H1 (cell line): Measurements from ENCODE around the gene SMYD1. TPM values are rescaled to one million over a fixed set of nuclear protein-coding genes. Genes with fewer than 3 reads are reported as not detected.

Source experiments
- polyA plus RNA-seq, 7 experiments: library from polyadenylated mRNA; depleted of rRNA in 3 of 7; stranded (reverse) in 5 of 7; unstranded in 2 of 7; fragments of >200 nt in 5 of 7; fragments of 200-250 nt in 2 of 7; gene quantifications; 1 replicate in 5 of 7; 2 replicates in 1 of 7; 4 replicates in 1 of 7; pipeline versions ENCODE4 v1.2.1 to v1.2.3, GENCODE V29; 2011 to 2013; ENCODE audit warnings: missing spikeins in 2 of 7, mixed read lengths in 2 of 7
- total RNA-seq: library from RNA; stranded (reverse); fragmentation: NEBNext Ultra II Directional; extraction: Animal tissue kit (Norgen Biotek cat#: 25700); gene quantifications from 2 replicates; pipeline ENCODE4 v1.2.1, GENCODE V29; 2021
- TF ChIP-seq, protein P1 (sequence below): fragments of 300-600 bp; sonication (generic); IDR thresholded peaks from 2 replicates; pipeline ENCODE4 v1.7.1; 2012; ENCODE audit warnings: low read length, moderate library complexity, mild to moderate bottlenecking, inconsistent platforms; ENCODE audit not compliant: insufficient replicate concordance

The SMYD1 gene
- total and polyA plus RNA-seq, 2 of the 8 experiments (the other 6 are each of a cell fraction or from before 2014, with no cell fraction given): 0.06 TPM; not detected in 1

DNA sequence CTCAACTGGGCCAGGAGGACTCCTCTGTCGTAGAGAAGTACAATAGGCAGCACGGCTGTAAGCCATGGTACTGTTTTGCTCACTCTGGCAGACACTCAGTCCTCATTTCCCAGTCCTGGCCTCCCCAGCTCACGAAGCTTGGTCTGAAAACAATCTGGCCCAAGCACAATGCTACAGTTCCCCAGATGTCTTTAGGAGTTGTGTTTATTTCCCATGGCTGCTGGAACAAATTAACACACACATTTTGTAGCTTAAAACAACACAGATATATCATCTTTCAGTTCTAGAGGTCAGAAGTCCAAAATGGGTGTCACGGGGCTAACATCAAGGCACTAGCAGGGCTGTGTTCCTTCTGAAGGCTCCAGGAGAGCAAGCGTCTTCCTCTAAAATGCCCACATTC lies 47.3 kb downstream of the SMYD1 start (continued):
- TF ChIP-seq, protein P1, sequence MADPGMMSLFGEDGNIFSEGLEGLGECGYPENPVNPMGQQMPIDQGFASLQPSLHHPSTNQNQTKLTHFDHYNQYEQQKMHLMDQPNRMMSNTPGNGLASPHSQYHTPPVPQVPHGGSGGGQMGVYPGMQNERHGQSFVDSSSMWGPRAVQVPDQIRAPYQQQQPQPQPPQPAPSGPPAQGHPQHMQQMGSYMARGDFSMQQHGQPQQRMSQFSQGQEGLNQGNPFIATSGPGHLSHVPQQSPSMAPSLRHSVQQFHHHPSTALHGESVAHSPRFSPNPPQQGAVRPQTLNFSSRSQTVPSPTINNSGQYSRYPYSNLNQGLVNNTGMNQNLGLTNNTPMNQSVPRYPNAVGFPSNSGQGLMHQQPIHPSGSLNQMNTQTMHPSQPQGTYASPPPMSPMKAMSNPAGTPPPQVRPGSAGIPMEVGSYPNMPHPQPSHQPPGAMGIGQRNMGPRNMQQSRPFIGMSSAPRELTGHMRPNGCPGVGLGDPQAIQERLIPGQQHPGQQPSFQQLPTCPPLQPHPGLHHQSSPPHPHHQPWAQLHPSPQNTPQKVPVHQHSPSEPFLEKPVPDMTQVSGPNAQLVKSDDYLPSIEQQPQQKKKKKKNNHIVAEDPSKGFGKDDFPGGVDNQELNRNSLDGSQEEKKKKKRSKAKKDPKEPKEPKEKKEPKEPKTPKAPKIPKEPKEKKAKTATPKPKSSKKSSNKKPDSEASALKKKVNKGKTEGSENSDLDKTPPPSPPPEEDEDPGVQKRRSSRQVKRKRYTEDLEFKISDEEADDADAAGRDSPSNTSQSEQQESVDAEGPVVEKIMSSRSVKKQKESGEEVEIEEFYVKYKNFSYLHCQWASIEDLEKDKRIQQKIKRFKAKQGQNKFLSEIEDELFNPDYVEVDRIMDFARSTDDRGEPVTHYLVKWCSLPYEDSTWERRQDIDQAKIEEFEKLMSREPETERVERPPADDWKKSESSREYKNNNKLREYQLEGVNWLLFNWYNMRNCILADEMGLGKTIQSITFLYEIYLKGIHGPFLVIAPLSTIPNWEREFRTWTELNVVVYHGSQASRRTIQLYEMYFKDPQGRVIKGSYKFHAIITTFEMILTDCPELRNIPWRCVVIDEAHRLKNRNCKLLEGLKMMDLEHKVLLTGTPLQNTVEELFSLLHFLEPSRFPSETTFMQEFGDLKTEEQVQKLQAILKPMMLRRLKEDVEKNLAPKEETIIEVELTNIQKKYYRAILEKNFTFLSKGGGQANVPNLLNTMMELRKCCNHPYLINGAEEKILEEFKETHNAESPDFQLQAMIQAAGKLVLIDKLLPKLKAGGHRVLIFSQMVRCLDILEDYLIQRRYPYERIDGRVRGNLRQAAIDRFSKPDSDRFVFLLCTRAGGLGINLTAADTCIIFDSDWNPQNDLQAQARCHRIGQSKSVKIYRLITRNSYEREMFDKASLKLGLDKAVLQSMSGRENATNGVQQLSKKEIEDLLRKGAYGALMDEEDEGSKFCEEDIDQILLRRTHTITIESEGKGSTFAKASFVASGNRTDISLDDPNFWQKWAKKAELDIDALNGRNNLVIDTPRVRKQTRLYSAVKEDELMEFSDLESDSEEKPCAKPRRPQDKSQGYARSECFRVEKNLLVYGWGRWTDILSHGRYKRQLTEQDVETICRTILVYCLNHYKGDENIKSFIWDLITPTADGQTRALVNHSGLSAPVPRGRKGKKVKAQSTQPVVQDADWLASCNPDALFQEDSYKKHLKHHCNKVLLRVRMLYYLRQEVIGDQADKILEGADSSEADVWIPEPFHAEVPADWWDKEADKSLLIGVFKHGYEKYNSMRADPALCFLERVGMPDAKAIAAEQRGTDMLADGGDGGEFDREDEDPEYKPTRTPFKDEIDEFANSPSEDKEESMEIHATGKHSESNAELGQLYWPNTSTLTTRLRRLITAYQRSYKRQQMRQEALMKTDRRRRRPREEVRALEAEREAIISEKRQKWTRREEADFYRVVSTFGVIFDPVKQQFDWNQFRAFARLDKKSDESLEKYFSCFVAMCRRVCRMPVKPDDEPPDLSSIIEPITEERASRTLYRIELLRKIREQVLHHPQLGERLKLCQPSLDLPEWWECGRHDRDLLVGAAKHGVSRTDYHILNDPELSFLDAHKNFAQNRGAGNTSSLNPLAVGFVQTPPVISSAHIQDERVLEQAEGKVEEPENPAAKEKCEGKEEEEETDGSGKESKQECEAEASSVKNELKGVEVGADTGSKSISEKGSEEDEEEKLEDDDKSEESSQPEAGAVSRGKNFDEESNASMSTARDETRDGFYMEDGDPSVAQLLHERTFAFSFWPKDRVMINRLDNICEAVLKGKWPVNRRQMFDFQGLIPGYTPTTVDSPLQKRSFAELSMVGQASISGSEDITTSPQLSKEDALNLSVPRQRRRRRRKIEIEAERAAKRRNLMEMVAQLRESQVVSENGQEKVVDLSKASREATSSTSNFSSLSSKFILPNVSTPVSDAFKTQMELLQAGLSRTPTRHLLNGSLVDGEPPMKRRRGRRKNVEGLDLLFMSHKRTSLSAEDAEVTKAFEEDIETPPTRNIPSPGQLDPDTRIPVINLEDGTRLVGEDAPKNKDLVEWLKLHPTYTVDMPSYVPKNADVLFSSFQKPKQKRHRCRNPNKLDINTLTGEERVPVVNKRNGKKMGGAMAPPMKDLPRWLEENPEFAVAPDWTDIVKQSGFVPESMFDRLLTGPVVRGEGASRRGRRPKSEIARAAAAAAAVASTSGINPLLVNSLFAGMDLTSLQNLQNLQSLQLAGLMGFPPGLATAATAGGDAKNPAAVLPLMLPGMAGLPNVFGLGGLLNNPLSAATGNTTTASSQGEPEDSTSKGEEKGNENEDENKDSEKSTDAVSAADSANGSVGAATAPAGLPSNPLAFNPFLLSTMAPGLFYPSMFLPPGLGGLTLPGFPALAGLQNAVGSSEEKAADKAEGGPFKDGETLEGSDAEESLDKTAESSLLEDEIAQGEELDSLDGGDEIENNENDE: no peak
